IPS-20b (cell line): Measurements from ENCODE around the gene GSK3B.

ENCODE experiments used
- H3K27ac ChIP-seq: one replicate; pipeline ENCODE4 v1.5.1; 2013; ENCODE audit warnings: low read length
- H3K27me3 ChIP-seq: 2 replicates; pipeline ENCODE4 v1.6.1; 2013; ENCODE audit warnings: mild to moderate bottlenecking, low read length, inconsistent platforms; ENCODE audit not compliant: insufficient read depth
- H3K36me3 ChIP-seq: 2 replicates; pipeline ENCODE4 v1.6.1; 2013; ENCODE audit warnings: low read depth, mild to moderate bottlenecking, inconsistent platforms, low read length, moderate library complexity; ENCODE audit not compliant: insufficient read depth
- H3K4me1 ChIP-seq: 2 replicates; pipeline ENCODE4 v1.6.1; 2013; ENCODE audit warnings: mild to moderate bottlenecking, control low read depth, inconsistent platforms, low read length, moderate library complexity; ENCODE audit not compliant: insufficient read depth
- H3K4me3 ChIP-seq: 2 replicates; pipeline ENCODE4 v1.5.1; 2013; ENCODE audit warnings: mild to moderate bottlenecking, low read length, inconsistent platforms
- H3K9ac ChIP-seq: 2 replicates; pipeline ENCODE4 v1.6.1; 2013; ENCODE audit warnings: low read depth, mild to moderate bottlenecking, inconsistent platforms, low read length, moderate library complexity
- H3K9me3 ChIP-seq: 2 replicates; pipeline ENCODE4 v1.6.1; 2013; ENCODE audit warnings: mild to moderate bottlenecking, low read depth, low read length, inconsistent platforms; ENCODE audit not compliant: insufficient read depth

The GSK3B gene

GRCh38 chr3:119862616-119863015 lies 231.6 kb downstream of the GSK3B start:
- Histone ChIP-seq H3K4me3 (no peak overlapping the region), H3K9me3 (peaks cover 9% of the 10 kb centered on the region), H3K36me3 (peaks cover 28% of the 10 kb centered on the region), H3K4me1 (no peaks in the 10 kb centered on the region), H3K27me3 (no peaks in the 10 kb centered on the region), H3K27ac (no peak overlapping the region), H3K9ac (no peak overlapping the region)

- H3K9ac ChIP-seq = no peak overlapping the region
- peaks cover 15% of the 10 kb centered on the region for H3K9me3 ChIP-seq
- no peak overlapping the region for H3K27ac ChIP-seq
- peaks cover 37% of the 10 kb centered on the region for H3K36me3 ChIP-seq
- H3K4me3 ChIP-seq = no peak overlapping the region
- H3K27me3 ChIP-seq = no peaks in the 10 kb centered on the region
- no peaks in the 10 kb centered on the region for H3K4me1 ChIP-seq
These were observed 232.6 kb downstream of the GSK3B start for GRCh38 chr3:119861681-119862080.

DNA sequence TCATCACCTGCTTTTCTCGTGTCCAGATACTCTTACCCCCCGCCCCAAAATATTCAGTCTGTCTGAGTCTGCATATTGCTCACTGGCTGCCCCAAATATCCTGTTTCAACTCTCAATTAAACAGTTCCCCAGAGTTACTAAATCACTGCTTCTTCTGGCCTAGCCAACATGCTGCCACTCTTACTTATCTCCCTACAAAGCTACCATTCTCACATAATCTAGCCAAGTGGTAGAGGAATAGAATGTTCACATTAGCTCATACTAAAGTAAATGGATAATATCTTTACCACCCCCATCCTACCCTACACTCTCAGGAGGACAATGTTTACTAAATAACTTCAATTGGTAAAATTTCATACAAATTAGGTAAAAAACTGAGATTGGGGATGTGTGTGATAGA lies 234.5 kb downstream of the GSK3B start:
- Histone ChIP-seq H3K9me3 (peaks cover 15% of the 10 kb centered on the region), H3K9ac (no peak overlapping the region), H3K36me3 (peaks cover 40% of the 10 kb centered on the region), H3K4me1 (no peaks in the 10 kb centered on the region), H3K4me3 (no peak overlapping the region), H3K27ac (no peak overlapping the region), H3K27me3 (no peaks in the 10 kb centered on the region)

DNA sequence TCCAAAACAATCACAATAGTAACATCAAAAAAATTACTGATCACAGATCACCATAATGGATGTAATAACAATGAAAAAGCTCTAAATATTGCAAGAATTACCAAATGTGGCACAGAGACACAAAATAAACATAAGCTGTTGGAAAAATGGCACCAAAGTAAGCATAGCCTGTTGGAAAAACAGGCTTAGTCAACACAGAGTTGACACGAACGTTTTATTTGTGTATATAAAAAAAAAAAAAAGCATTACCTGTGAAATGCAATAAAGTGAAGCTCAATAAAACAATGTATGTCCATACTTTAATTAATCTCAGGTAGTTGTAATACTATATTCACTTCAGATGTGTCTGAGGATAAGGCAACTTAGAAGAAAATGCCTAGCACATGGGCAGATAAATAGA lies 235.3 kb downstream of the GSK3B start:
- Histone ChIP-seq H3K4me3 (no peak overlapping the region), H3K27ac (no peak overlapping the region), H3K4me1 (no peaks in the 10 kb centered on the region), H3K9ac (no peak overlapping the region), H3K27me3 (no peaks in the 10 kb centered on the region), H3K36me3 (peaks cover 40% of the 10 kb centered on the region), H3K9me3 (peaks cover 15% of the 10 kb centered on the region)

GRCh38 chr3:119856695-119857094 lies 237.6 kb downstream of the GSK3B start:
- Histone ChIP-seq H3K27me3 (no peaks in the 10 kb centered on the region), H3K27ac (no peak overlapping the region), H3K36me3 (peaks cover 25% of the 10 kb centered on the region), H3K4me3 (no peak overlapping the region), H3K9ac (no peak overlapping the region), H3K9me3 (peaks cover 15% of the 10 kb centered on the region), H3K4me1 (no peaks in the 10 kb centered on the region)

- no peaks in the 10 kb centered on the region for H3K9me3 ChIP-seq
- H3K9ac ChIP-seq = no peak overlapping the region
- H3K4me3 ChIP-seq = no peak overlapping the region
- H3K36me3 ChIP-seq = no peaks in the 10 kb centered on the region
- no peaks in the 10 kb centered on the region for H3K27me3 ChIP-seq
- H3K27ac ChIP-seq = no peak overlapping the region
- no peaks in the 10 kb centered on the region for H3K4me1 ChIP-seq
These were observed 245.1 kb downstream of the GSK3B start for GRCh38 chr3:119849126-119849525.

DNA sequence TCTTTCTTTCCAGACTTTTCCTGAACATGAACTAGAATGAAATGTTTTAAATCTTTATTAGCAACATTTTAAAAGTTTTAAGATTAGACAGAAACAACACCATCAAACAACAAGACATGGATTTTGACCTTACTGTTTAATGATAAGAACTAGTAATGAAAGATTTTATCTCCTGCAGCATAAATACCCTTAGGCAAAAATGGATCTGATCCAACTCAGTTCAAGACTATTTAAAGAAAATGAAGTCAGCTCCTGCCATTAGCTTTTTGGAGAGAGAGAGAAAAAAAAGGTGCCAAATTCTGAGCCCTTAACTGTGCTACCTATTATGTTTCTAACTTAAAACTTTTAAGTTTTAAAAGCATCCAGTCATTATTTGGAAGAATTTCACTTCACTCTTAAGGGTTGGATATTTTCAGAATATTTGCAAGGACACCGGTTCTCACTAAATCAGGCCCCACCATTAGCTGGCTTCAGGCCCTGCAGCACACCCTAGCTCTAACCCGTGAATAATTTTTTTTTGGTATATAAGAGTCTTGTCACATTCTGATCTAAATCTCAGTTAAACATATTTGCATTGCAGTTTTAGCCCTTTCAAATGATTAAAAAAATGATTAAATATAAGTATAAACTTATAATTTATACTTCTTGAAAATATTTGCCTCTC lies 252.3 kb downstream of the GSK3B start:
- H3K9ac ChIP-seq = no peak overlapping the region
- no peak overlapping the region for H3K27ac ChIP-seq

GRCh38 chr3:119835556-119835955 lies 258.7 kb downstream of the GSK3B start:
- H3K9ac ChIP-seq = no peak overlapping the region
- H3K27me3 ChIP-seq = no peaks in the 10 kb centered on the region
- H3K36me3 ChIP-seq = no peaks in the 10 kb centered on the region
- no peak overlapping the region for H3K27ac ChIP-seq
- H3K4me1 ChIP-seq = no peaks in the 10 kb centered on the region
- H3K9me3 ChIP-seq = no peaks in the 10 kb centered on the region
- no peak overlapping the region for H3K4me3 ChIP-seq

More for the DNA sequence above, 252.3 kb downstream of the GSK3B start:
- H3K36me3 ChIP-seq = no peaks in the 10 kb centered on the region
- no peaks in the 10 kb centered on the region for H3K4me1 ChIP-seq
- no peaks in the 10 kb centered on the region for H3K27me3 ChIP-seq
- H3K4me3 ChIP-seq = no peak overlapping the region
- H3K9me3 ChIP-seq = no peaks in the 10 kb centered on the region

GRCh38 chr3:119834754-119835370 lies 259.4 kb downstream of the GSK3B start:
- H3K9me3 ChIP-seq = no peaks in the 10 kb centered on the region
- H3K4me1 ChIP-seq = no peaks in the 10 kb centered on the region
- no peaks in the 10 kb centered on the region for H3K36me3 ChIP-seq
- H3K27ac ChIP-seq = no peak overlapping the region
- H3K4me3 ChIP-seq = no peak overlapping the region
- H3K9ac ChIP-seq = no peak overlapping the region
- no peaks in the 10 kb centered on the region for H3K27me3 ChIP-seq

DNA sequence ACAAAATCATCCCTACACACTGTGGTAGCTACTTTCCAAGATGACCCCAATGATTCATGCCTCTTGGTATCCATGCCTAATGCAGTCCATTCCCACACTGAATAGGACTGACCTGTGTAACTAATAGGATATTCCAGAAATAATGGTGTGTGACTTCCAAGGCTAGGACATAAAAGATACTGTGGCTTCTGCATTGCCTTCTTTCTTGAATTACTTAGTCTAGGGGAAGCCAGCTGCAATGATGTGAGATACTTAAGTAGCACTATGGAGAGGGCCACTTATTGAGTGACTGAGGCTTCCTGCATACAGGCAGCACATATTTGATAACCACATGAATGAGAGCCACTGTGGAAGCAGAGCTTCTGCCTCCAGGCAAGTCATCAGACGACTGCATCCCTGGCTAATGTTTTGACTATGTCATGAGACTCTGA lies 262.3 kb downstream of the GSK3B start:
- H3K9ac ChIP-seq = no peak overlapping the region
- H3K27me3 ChIP-seq = no peaks in the 10 kb centered on the region
- H3K4me1 ChIP-seq = peaks cover 10% of the 10 kb centered on the region; the same call in 1 of the 2 replicates
- H3K36me3 ChIP-seq = no peaks in the 10 kb centered on the region; the same call in 1 of the 2 replicates
- no peak overlapping the region for H3K27ac ChIP-seq
- no peak overlapping the region for H3K4me3 ChIP-seq
- no peaks in the 10 kb centered on the region for H3K9me3 ChIP-seq

DNA sequence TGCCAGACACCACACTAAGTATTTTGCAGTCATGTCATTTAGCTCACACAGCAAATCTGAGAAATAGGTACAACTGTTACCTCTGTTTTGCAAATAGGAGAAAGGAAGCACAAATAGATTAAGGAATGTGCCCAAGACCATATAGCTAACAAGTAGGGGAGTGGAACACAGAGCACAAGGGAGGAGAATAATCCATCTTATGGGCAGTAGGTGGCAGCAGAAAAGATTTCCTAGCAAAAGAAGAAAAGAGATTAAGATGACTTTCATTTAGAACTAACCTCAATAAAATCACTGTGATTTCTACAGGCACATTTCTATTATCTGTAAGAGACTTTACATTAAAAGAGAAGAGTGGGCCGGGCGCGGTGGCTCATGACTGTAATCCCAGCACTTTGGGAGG lies 263.2 kb downstream of the GSK3B start:
- Histone ChIP-seq H3K4me1 (peaks cover 12% of the 10 kb centered on the region; the same call in 1 of the 2 replicates), H3K4me3 (no peak overlapping the region), H3K9me3 (no peaks in the 10 kb centered on the region), H3K36me3 (no peaks in the 10 kb centered on the region; the same call in 1 of the 2 replicates), H3K9ac (no peak overlapping the region), H3K27ac (no peak overlapping the region), H3K27me3 (no peaks in the 10 kb centered on the region)

- Histone ChIP-seq H3K27ac (no peak overlapping the region), H3K27me3 (no peaks in the 10 kb centered on the region), H3K9me3 (no peaks in the 10 kb centered on the region), H3K36me3 (peaks cover 6% of the 10 kb centered on the region; the same call in 1 of the 2 replicates), H3K4me3 (no peak overlapping the region), H3K4me1 (peaks cover 14% of the 10 kb centered on the region; the same call in 1 of the 2 replicates), H3K9ac (no peak overlapping the region)
These were observed 264.8 kb downstream of the GSK3B start for GRCh38 chr3:119829420-119829819.
